Progenitor cell of endocrine pancreas (in vitro differentiated cells): Measurements from ENCODE around the gene FBN1. TPM values are rescaled to one million over a fixed set of nuclear protein-coding genes. Genes with fewer than 3 reads are reported as not detected.

Experiments used
- DNase-seq: peaks from one replicate; pipeline ENCODE4 v3.0.0; 2021; ENCODE audit warnings: low spot score; ENCODE audit not compliant: unreplicated experiment
- H3K27ac Mint-ChIP-seq: 2 replicates; pipeline ENCODE4 v1.8.0; 2021; ENCODE audit warnings: mild to moderate bottlenecking, moderate library complexity, mixed read lengths
- H3K27me3 Mint-ChIP-seq: 2 replicates; pipeline ENCODE4 v1.8.0; 2021; ENCODE audit warnings: mixed read lengths
- H3K36me3 Mint-ChIP-seq: 2 replicates; pipeline ENCODE4 v1.8.0; 2022; ENCODE audit warnings: mixed read lengths; ENCODE audit not compliant: insufficient read depth
- H3K4me1 Mint-ChIP-seq: 2 replicates; pipeline ENCODE4 v1.8.0; 2021; ENCODE audit warnings: low read depth, mixed read lengths
- H3K4me3 Mint-ChIP-seq: 2 replicates; pipeline ENCODE4 v1.8.0; 2021; ENCODE audit warnings: low read depth, mild to moderate bottlenecking, moderate library complexity, mixed read lengths
- H3K9me3 Mint-ChIP-seq: 2 replicates; pipeline ENCODE4 v1.8.0; 2021; ENCODE audit warnings: low read depth, mixed read lengths
- CTCF ChIP-seq: fragments of 200-600 bp; sonication (generic); IDR thresholded peaks from one replicate; pipeline ENCODE4 v1.5.0; 2021; ENCODE audit warnings: antibody characterized with exemption, mild to moderate bottlenecking; ENCODE audit not compliant: unreplicated experiment
- total RNA-seq: library from RNA; stranded (reverse); gene quantifications from 2 replicates; pipeline ENCODE4 v1.2.1, GENCODE V29; 2021

The FBN1 gene
- total RNA-seq, 1 donor from 2014 or later, result 3.3 TPM

DNA sequence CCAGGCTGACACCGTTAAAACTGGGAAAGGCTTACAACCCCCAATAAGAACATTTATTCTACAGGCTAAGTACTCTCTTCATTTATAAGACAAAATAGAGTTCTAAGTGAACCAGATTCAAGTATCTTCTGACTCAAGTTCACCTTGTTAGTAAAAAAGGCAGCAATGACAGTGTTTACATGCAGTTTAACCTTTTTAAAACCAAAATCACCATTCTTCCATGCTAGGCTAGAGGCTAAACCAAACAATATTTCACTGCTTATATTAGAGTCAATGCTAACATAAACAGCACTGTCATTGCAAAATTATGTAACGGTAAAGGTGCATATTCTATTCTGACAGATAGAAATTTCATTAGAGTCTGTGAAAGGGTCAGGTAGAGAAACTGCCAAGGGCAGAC, 118.0 kb downstream of the FBN1 start:
- no peak overlapping the region for H3K4me3 Mint-ChIP-seq
- H3K27ac Mint-ChIP-seq, result no peak overlapping the region
- no peaks in the 10 kb centered on the region for H3K4me1 Mint-ChIP-seq
- no peaks in the 10 kb centered on the region for H3K27me3 Mint-ChIP-seq
- no peaks in the 10 kb centered on the region for H3K36me3 Mint-ChIP-seq
- no peak for TF ChIP-seq CTCF
- DNase-seq, result no peak
- no peaks in the 10 kb centered on the region for H3K9me3 Mint-ChIP-seq

- H3K4me3 Mint-ChIP-seq, result no peak overlapping the region
- H3K4me1 Mint-ChIP-seq, result no peaks in the 10 kb centered on the region
- H3K9me3 Mint-ChIP-seq, result no peaks in the 10 kb centered on the region
- DNase-seq, result no peak
- no peaks in the 10 kb centered on the region for H3K36me3 Mint-ChIP-seq
- H3K27ac Mint-ChIP-seq, result no peak overlapping the region
- no peak for TF ChIP-seq CTCF
- H3K27me3 Mint-ChIP-seq, result peaks cover 2% of the 10 kb centered on the region
Observed at GRCh38 chr15:48522911-48523310, 122.6 kb downstream of the FBN1 start.

DNA sequence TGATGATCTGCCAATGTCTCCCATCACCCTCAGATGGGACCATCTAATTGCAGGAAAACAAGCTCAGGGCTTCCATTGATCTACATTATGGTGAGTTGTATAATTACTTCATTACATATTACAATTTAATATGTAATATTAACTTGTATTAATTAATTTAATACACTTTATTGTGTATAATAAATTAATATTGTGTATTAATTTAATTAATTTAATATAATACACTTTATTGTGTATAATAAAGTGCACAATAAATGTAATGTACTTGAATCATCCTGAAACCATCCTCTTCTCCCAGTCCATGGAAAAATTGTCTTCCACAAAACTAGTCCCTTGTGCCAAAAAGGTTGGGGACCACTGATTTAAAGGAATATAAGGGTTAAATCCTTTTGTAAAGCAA, 123.4 kb downstream of the FBN1 start:
- no peak for TF ChIP-seq CTCF
- Mint-ChIP-seq H3K27ac (no peak overlapping the region), H3K4me1 (no peaks in the 10 kb centered on the region), H3K27me3 (peaks cover 2% of the 10 kb centered on the region), H3K36me3 (no peaks in the 10 kb centered on the region), H3K9me3 (no peaks in the 10 kb centered on the region), H3K4me3 (no peak overlapping the region)
- DNase-seq, result no peak

DNA sequence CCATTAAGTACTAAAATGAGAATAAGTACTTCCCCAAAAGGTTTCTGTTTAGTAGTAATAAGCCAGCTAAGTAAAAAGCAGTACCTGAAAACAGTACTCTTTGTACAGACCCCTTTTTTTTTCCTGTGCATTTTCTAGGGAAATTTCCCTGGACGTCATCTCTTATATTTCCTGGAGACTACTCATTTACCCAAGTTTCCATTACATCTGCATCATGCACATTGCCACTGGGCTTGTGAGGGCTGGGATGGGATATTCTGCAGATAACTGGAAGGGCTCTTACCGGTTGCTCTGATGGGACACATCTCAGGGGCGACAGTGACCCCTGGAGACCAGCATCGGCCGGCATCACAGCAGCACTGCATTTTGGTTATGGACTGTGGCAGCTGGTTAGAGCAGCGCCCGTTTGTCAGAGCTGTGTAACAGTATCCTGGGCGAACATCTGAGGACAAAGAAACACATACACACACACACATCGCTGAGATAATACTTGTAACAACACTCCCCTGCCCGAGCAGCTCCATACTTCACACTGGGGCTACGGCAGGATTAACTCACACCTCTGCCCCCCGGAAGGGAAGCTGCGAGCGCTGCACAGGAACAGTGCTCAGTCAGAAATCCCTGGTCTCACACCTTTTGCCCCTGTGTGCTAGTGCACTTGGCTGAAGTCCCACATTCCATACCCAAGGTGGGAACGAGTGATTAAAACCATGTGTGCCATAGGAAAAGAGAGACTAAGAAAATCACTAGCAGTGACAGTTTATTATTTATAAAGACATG, 124.9 kb downstream of the FBN1 start:
- H3K4me1 Mint-ChIP-seq, result no peaks in the 10 kb centered on the region
- H3K4me3 Mint-ChIP-seq, result no peak overlapping the region
- H3K27me3 Mint-ChIP-seq, result peaks cover 2% of the 10 kb centered on the region
- no peak for DNase-seq
- peak; percentile 29 for TF ChIP-seq CTCF
- H3K9me3 Mint-ChIP-seq, result no peaks in the 10 kb centered on the region
- H3K27ac Mint-ChIP-seq, result no peak overlapping the region
- H3K36me3 Mint-ChIP-seq, result no peaks in the 10 kb centered on the region

DNA sequence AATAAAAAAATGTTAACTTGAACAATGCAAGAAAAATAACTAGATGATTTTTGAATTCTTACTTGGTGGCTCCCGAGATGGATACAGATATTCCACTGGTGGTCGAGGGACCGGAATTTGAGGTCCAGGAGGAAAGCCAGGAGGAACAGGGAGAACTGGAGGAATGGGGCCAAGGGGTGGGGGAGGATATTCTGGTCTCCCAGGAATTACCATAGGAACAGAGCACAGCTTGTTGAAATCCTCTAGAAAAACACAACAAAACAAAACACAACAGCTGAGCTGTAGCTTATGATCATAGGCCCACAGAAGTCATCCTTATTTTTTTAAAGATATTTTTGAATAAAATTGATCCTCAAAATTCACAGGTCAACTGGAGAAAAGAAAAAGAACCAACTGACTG, 129.4 kb downstream of the FBN1 start:
- DNase-seq, result no peak
- TF ChIP-seq CTCF, result no peak
- Mint-ChIP-seq H3K36me3 (no peaks in the 10 kb centered on the region), H3K4me3 (no peak overlapping the region), H3K4me1 (peaks cover 2% of the 10 kb centered on the region), H3K27me3 (peaks cover 2% of the 10 kb centered on the region), H3K9me3 (peaks cover 3% of the 10 kb centered on the region), H3K27ac (no peak overlapping the region)
